NCI-H748 (cell line): ENCODE data around the gene ANO10.

ENCODE experiments used
- DNase-seq: peaks from one replicate; lab custom pipeline; 2025; ENCODE audit not compliant: unreplicated experiment; lab: John Stamatoyannopoulos, UW

The ANO10 gene

GRCh38 chr3:43320288-43320687 lies 301.5 kb downstream of the ANO10 start:
- DNase-seq = no peak

DNA sequence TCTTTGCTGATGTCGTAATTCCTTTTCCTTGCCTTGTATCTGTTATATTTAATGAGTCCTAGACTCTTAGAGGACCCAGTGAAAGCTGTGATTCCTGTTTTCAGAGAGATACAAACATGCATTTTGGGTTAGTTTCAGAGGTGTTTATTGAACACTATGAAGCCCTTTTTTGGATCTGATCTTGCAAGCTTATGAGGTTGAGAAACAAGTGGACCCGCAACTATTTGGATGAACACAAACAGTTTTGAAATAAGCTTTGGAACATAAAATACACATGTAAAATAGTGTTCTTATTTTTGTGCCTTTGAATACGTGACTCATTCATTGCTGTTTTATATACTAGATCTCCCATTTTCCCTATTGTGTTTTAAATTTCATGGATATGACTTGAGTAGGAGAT lies 302.0 kb downstream of the ANO10 start:
- DNase-seq = no peak

DNA sequence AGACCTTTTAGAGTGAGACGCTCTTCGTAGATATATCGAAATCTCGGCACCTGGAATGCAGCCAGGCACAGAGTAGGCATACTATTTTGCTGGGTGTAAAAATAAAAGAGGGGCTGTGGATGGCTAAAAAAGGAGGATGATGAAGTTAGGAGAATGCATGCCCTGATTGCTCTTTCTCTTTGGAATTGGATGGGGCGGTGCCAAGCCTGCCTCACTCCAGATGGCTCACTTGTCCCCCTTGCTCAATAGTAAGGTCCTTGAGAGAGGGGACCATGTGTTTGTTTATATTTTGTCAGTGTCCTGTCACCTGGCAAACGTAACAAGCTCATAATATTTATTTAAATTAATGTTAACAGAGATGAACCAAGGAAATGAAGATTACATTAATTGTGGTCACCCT lies 302.4 kb downstream of the ANO10 start:
- DNase-seq = no peak

DNA sequence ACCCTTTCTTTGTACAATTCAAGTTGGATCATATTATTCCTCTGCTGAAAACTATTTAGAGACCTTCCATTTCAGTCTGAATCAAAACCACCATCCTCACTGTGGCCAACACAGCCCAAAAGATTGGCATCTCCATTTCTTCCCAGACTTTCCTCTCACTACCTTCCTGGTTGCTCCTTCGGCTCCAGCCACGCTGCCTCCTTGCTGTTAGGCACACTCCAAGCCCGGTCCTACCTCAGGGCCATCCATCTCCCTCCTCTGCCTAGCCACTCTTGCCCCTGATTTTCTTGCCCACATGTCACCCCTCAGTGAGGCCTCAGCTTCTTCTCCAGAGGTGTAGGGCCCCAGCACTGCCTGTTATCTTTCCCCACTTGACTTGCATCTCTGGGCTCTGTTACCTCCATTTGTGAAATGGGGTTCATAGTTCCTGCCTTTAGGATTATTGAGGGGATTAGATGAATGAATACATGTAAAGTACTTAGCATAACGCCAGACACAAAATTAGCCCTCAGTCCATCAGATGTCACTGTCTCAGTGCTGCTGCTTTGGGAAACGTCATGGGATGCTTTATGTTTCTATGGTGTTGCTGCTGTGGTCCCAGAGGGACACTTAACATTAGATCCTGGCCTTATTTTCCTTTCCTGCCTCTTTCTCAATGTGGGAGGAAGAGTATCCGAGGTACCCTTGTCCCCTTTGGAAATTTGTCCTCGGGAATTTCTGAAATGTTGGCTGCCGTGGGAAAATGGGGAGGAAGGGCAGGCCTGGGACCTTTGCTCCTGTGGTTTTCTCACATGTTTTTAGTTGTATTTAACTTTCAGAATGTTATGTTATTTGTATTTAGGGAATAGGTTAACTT lies 304.1 kb downstream of the ANO10 start:
- no peak for DNase-seq

DNA sequence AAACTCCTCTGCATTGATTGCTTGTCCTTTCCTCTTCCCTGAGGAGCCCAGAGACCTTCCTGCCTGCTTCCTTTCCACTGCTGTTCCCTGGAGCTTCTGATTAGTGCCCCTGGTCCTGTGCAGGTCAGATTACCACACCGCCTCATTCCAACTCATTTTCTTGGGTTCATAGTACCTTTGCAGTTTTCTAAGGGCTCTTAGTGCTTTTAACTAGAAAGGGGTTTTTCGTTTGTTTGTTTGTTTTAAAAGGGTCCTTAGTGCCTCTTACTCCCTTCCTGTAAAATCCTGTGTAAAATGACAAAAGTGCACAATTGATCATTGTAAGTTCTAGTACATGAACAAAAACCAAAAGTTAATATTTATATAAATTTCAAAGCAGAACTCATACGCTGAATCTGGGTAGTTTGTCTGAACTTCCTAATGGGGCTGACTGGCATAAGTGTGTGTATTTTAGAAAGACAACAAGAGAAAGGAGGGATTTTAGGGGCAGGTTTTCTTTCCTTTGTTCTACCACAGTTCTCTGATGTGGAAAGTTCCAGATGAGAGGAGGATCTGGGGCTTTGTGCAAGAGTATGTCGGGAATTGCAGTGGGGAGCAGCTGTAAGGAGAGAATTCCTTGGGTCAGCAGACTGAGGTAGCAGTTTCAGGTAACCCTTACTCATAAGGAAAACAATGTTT lies 304.9 kb downstream of the ANO10 start:
- DNase-seq = no peak
